Activated CD8-positive, alpha-beta memory T cell treated with anti-CD3 and anti-CD28 coated beads, Interleukin-2, amount 50 U/mL, for 24 hours (primary cell): ENCODE measurements around the gene PCSK6.

Source experiments
- DNase-seq: peaks from one replicate; pipeline ENCODE4 v3.0.0-alpha.2; 2020; ENCODE audit errors: extremely low read depth

Gene PCSK6

DNA sequence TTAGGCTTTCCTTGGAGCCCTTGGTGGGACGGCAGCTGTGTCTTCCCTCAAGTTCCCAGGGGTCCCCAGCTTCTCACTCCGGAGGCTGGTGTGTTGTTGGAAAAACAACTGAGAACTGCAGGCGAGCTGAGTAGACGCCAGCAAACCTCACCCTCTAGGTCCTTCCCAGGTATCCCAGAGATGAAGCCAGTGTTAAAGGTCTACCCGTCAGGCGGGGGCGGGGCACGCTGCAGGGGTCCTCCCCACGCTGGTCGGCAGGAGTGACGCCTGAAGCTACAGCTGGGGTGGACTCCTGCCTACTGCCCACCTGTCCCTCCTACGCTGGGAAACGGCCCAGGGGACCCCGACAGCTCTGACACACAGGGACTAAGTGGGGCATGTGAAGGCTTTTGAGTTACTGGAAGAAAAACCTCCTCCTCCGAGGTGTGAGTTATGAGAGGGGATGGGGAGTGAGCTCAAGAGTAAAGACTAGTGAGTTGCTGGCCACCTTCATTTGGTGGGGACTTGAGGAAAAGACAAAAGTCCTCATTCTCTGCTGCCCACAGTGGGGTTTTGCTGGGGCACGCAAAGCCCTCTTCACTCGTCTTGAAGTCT lies 162.3 kb downstream of the PCSK6 start:
- DNase-seq, result no peak

DNA sequence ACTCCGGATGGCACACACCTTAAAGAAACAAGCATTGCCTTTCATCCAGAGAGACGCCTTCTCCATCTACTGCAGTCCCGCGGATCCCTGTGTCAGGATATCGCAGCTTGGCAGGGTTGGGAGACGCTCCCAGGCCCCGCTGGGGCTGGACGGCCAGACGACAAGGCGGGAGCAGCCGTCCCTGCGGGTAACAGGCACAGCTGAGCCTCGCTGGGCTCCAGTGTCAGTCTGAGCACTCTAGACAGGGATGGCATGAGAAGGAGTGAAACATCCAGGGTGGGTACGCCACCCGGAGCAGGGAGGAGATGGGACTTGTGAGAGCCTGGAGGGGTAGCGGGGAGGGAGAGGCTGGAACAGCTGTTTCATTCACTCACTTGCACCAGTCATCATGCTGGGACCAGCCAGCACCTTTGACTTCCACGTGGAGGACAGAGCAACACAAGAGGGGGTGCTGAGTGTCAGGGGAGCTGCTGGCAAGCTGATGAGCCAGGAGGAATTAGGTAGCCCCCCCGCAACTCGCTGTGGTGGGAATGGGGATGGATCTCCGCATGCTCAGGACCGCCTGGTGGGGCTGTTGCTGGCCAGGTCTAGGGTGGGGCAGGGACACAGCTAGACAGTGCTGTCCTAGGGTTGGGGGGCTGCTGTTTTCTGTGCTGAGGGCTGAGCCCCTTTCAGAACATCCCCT lies 162.9 kb downstream of the PCSK6 start:
- no peak for DNase-seq

DNA sequence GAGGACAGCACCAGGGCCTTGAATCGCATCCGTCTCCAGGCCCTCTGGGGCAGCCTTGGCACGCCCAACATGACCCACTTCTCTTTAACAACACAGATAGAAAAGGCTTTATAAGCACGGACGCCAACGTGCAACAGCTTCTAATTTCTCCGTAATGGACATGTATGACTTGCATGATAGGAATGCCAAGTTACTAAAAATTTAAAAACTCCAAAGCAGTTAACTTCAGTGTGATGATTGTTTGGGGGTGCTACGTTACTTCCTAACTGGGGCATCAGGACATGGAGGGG lies 163.5 kb downstream of the PCSK6 start:
- DNase-seq, result no peak

DNA sequence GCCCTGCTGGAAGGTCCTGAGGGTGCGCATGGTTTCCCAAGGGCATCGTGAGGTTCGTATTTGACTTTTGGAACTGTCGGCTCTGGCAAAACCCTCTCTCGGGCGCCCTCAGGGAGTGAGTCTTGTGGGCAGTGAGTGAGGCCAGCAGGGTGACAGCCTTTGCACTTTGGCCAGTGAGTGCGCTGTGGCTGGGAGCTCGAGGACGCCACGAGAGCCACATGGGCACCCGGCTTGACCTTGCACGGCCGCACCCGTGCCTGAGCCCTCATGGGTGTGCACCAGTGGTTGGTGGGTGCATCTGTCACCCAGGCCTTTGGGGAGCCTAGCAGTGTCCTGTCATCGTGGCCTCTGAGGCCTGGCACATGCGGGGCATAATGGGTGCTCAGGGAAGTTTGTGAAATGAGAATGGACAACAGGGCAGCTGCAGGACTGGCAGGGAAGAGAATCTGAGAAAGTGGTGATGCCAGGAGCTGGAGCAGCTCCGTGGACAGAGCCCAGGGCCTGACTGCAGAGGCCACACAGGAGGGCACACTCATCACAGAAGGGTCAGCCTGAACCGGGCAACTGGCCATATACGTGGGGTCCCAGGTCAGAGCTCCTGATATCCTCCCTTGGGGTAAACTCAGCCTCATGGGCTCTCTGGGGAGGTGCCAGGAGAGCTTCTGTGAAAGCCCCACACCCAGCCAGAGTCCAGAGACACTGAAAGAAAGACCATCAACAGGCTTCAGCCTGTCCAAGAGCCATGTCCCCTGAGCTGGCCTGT lies 164.1 kb downstream of the PCSK6 start:
- DNase-seq, result no peak

DNA sequence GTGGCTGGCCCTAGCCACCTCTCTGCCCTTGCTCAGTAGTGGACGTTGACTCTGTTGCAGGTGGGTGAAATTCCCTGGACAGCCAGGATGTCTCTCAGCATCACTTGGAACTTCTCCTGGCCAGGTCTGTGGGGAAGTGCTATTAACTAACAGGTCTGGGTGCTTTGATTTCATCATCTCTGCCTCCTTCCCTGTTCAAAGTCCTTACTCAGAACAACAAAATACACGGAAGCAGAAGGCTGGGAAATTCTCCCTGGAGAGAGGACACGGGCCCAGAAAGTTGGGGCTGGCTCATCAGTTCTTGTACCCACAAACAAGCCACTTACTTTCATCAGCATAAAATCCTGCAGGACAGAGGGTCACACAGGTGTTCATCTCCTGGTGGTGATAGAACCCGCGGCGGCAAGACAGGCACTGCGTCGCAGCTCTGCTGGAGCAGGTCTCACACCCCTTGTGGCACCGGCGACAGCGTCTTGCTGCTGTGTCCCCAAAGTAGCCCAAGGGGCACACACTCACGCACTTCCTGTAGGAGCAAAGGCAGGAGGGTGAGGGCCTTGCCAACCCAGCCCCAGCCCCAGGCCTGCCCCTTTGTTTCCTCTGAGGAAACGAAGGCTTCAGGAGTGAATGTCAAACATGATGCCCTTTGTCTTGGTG lies 164.9 kb downstream of the PCSK6 start:
- DNase-seq, result no peak

DNA sequence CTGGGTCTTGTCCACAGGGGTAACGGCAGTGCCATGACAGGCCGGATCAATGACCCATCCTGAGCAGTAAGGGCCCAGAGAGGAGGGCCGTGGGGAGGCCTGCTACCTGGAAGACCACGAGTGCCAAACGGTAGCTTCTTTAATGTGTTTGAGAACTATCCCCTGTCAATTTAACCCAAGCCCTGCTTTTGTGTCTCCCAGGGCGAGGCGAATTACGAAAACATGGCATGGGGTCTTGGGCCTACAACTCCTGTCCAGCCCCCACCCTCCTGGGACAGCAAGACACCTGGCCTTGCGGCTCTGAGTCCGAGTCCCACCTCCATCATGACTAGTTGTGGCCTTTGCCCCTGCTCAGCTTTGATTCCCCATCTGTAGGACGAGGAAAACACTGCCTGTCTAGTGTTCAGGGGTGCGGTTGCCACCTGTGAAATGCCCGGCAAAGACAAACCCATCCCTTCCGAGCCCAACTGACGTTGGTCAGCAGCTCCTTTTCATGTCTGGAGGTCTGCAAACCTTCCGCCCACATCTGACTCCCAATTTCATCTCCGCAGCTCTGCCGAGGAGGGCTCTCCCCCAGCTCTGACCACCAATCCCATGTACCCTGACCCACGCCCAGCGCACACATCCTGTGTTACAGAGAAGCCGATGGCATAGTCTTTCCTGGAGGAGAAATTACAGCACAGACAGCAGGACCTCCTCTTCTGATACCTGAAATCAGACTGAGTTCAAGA lies 165.5 kb downstream of the PCSK6 start:
- no peak for DNase-seq

DNA sequence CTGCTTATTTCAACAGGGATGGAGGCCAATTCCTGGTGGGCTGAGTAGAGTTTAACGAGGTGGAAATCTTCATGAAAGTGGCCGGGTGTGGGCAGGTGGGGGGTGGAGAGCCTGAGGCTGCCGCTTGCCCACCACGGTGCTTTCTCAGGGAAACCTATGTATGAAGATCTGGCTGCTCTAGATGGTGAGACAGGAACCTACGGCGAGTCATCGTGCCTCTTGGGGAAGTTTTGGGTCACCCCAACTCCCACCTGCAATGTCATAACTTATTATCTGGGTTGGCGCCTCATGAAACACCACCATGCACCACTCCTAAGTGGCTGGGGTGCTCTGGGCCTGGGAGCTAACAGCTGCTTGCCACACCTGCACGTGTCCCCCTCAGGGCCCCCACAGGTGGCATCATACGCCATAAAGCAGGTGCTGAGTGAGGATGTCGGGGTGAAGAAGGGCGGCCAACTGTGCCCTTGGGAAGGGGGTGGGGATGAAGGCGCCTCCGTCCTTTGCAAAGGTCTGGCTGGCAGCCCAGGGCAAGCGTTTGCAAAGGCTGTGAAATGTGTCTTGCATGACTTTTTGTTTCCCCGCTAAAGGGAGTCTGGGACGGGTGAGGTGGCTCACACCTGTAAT lies 166.5 kb downstream of the PCSK6 start:
- DNase-seq, result no peak

DNA sequence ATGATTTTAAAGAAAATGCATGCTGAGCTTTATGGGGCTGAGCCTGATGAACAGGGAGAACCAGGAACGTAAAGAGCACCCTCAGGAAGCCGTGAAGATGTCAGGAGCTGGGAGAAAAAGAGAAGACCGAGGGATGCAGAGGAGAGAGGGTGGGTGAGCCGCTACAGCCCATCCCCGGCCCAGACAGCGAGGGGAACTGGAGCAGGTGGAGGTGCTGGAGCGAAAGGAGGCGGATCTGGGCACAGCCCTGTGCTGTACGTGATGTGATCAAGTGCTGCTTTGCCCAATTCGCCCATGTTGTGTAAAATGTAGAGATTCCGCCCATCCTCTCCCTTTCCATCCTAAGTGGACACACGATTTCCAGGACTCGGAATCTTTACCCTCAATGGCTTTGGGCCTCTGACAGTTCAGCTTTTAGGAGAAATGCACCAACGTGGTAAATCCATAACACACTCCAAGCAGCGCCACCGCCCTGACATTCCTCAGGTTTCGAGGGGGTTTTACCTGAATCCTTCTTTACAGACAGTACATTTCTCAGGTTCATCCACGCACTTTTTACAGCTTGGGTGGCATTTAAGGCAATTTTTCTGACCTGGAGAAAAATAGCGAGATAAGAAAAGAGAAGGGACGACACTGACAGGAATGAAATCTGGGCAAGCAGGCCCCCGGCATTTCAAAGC lies 167.4 kb downstream of the PCSK6 start:
- no peak for DNase-seq

DNA sequence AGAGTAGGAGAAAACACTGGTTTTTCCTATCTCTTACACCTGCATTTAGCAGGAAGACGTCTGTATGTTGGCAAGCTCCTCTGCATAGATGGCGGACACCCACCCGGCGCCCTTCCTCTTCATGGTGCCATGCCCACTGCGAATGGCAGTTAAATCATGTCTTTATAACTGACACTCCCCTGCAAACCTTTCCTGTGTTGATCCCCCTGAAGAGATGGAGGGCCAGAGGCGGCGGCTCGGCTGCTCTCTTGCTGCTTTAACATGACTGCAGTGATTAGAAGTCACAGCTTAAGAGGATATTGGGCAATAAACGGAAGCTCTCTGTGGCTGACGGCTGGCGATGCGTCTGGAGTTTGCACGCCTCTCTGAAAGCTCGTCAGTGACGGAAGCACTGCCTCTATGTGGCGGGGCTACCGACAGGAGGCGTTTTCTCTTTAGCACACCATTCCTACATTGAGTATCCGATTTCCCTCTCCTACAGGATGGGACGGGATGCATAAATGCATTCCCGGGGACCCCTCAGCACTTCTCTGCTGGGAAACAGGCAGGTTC lies 168.9 kb downstream of the PCSK6 start:
- DNase-seq, result no peak

DNA sequence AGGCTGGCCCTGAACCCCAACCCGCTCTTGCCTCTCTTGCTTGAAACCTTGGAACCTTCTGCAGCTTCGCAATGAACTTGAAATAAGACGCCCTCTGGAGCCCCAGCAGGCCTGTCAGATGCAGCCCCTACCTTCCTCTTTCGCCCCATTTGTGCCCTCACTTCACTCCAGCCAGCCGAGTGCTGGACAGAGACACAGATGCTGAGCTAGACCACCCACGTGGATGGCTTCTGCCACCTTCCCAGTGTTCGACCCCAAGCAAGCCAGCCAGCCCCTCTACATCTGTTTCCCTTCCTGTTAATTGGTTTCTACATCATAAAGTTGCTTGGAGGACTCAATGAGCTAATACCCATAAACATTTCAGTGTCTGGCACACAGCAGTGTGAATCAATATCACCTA lies 170.7 kb downstream of the PCSK6 start:
- no peak for DNase-seq

DNA sequence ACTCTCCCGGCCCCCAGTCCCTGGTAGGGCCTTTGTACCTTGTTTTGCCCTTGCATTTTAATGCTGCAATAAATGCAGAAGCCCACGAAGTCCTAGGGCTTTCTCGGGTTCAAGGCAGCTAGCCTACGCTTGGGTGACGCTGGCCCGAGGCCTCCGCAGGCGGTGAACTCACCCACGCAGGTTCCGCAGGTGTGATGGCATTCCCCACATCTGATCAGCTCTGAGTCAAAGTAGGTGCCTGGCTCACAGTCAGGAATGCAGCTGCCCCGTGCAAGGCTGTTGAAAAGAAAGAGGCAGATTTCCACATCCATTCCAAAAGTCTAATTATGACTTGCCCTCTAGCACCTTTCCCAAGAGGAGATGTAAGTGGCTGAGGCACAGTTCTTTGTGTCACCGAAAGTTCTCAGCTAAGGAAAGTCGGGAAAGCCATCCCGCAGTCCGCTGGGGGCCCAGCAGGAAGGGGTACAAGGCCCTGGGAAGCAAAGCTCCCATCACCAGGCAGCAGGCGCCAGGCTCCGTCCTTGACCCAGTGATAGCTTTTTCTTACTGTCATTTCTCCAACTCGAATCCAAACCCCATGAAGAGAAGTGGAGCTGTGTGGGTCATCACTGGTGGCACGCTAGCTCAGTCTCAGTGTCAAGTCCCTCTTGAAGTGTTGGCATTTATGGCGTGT lies 171.2 kb downstream of the PCSK6 start:
- no peak for DNase-seq

DNA sequence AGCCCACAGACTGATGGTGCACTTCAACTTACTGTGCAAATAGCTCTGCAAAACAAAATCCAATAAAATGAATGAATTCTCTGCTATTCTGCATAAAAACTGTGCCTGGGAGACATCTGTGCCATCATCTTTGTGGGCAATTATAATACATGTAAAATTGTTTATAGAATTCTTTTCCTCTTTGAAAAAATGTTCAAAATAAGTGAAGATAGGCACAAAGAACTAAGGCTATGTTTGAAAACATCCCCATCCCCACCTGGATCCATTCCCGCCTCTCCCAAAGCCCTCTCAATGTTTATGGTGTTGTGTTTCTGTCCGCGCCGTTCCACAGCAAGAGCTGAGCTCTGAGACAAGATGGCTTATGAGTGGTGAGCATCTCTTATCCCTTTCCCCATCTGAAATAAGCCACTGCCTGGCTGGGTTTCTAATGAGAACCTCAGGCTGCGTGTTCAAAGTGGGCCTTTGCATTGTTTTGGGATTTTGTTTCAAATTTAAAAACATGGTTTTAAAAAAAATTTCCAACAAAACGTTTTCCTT lies 172.1 kb downstream of the PCSK6 start:
- DNase-seq, result no peak

DNA sequence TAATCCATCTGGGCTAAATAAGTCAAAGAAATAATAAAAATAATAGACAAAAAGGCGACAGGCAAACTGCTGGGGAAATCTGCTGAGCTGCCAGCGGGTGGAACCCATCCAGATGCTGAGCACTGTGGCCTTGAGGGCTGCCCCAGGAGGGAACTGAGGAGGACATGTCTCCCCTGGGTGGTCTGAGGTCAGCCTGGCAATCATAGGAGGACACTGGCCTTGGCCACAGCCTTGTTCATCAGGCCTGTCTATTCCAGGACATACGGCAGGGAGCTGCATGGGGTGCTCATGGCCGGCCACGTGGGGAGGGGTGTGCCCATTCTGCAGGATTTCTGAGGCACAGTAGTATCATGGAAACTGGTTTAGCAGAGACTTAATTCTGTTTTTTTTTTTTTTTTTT lies 173.0 kb downstream of the PCSK6 start:
- no peak for DNase-seq

DNA sequence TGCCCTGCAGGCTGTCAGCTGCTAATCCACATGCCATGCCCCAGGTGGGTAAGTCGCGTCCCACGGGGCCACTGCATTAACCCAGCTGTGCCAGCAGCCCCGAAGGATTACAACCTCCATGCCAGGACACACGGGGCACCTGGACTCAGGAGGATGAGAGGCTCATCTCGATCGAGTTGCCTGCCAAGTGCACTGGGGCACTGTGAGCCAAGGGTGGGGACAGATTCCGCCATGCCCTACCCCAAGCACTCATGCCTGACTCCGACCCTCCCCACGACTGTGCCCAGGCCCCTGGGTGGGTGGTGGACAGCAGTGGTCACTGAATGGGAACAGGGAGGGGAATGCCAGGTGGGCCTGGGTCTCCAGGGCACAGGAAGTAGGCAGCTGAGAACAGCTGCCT lies 173.8 kb downstream of the PCSK6 start:
- DNase-seq, result no peak

DNA sequence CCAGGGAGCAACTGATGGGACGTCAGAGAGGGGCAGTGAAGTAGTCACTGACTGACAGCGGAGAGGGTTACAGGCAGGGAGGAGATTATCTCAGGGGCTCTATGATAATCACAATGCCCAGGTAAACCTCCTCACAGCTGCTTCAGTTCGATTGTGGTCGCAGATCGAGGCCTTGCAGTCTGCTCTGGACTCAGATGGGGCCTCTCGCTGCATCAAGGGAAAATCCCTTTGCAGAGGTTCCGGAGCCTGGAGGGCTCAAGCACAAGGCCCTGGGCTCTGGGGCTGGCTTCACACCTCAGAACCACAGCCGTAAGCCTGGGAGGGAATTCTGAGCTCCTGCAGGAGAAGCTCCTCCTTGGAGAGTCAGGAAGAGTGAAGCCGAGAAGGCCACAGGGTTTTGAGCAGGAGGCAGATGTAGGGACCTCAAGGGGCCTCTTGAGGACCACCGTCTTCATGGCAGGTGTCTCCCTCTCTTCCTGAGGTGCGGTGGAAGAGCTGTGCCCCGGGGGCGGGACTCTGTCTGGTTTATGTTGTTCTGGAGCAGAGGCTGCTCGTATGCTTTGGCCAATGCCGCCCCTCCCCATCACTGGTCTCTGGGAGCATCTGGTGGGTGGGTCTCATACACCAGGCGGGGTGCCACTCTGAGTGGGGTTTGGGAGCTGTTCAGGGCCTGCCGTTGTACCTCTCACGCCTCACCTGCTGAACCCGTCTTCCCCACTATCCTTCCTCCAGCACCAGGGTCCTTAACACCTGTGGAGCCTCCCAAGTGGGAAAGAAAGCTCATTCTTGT lies 175.0 kb downstream of the PCSK6 start:
- DNase-seq, result no peak

DNA sequence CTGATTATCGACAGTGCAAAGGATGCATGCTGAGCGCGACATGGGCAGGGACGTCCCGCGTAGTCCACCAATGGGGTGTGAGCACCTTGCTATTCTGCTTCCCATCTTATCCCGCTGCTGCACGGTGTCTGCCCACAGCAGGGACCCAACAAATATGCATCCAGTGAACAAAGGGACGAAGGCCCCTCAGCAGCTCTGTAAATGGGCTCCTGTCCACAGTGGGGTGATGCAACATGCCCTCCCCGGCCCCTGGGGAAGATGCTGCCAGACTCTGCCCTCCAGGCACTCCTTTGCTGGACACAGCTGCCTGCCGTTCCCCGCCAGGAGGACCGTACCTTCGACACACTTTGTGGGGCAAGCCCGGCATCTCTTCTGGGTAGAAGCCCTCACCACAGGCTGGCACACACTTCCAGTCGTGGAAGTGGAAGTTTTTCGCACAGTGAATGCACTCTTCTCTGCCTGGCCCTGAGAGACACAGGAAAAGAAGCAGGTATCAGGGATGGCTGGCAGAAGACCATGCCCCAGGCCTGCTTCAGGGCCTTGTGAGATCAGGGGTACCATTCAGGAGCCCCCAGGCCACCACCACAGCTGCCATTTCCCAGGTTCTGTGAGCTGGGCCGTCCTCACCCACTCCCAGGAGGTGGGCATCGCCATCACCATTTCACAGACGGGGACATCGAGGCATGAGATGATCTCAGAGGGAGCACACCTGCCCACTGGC lies 176.3 kb downstream of the PCSK6 start:
- DNase-seq, result no peak

DNA sequence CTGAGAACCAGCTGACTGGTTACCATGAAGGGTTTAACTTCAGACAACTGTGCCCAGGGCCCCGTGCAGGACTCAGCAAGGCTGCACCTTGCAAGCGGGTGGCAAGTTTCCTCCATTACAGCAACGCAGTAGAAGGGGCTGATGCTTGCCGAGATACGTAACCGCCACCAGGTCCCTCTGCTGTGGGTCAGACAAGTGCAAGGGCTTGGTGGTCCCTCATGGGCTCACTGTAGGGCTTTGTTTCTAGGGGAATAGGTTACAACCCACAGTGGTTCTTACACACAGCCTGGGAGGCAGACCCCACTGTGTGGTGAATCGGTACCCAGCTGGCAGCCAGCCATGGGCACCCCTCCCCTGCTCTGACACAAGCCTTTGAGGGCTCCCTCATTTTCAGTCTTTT lies 179.0 kb downstream of the PCSK6 start:
- no peak for DNase-seq

DNA sequence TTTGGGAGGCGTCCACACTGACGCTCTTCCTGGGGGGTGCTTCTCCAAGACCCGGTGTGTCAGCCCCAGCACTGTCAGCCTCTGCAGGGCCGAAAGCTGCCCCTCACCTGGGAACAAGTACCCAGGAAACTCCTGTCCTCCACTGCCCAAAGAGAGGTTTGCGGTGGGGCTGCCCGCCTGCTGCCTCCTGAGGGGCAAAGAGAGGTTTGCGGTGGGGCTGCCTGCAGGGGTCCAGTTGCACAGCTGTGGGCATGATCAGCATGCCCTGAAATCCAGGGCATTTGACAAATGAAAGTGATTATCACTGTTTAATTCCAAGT lies 179.4 kb downstream of the PCSK6 start:
- DNase-seq, result no peak
